Keratinocyte (primary cell): ENCODE results near the gene FARP1.

ENCODE experiments used
- CTCF ChIP-seq, 3 experiments: IDR thresholded peaks in 1 of 3; conservative IDR thresholded peaks in 1 of 3; optimal IDR thresholded peaks in 1 of 3; 2 replicates in 2 of 3; 3 replicates in 1 of 3; pipeline versions ENCODE3 to v1.5.1; 2011; ENCODE audit warnings: low read length in 3 of 3, mild to moderate bottlenecking in 3 of 3, moderate library complexity in 2 of 3, control low read depth in 1 of 3, inconsistent platforms in 1 of 3; ENCODE audit not compliant: insufficient read depth in 2 of 3; ENCODE audit errors: extremely low read depth in 1 of 3
- EZH2 ChIP-seq: IDR thresholded peaks from one replicate; pipeline ENCODE4 v1.6.1; 2012; ENCODE audit warnings: inconsistent platforms, mild to moderate bottlenecking, low read length, moderate library complexity

- TF ChIP-seq CTCF (optimal IDR thresholded peaks at IDR 0.05 in 1 of 3, IDR thresholded peaks at IDR 0.05 in 1 of 3, conservative IDR thresholded peaks at IDR 0.05 in 1 of 3; ENCODE audit: extremely low read depth in 1 of 3, insufficient read depth in 2 of 3, low read length in 3 of 3): no peak
- no peak for TF ChIP-seq EZH2
These were observed 143.1 kb downstream of the FARP1 start for GRCh38 chr13:98285852-98286594.
